Measurements from ENCODE around the gene KCNK18. TPM values are rescaled to one million over a fixed set of nuclear protein-coding genes. Genes with fewer than 3 reads are reported as not detected.

The KCNK18 gene
- total RNA-seq (2014; rRNA removed; shearing (Covaris generic); ENCODE audit: low replicate concordance): not detected in 2 replicates

GRCh38 chr10:117197189-117197588, at the start of gene KCNK18:
TSS of gene KCNK18 (plus strand) at chr10:117197489. CDS start at chr10:117197489, 0 bp downstream.
- in situ Hi-C loops (cut with HindIII; ENCODE audit: low pct_unique_long_range_greater_than_20kb, low sequenced_read_pairs): loop anchor here (25.0 kb wide), 1 partner anchor 560 kb away; no protein-coding TSS in a partner anchor
- no peak for DNase-seq (ENCODE audit: low read depth)

- no peak for DNase-seq (ENCODE audit: low read depth)
- in situ Hi-C loops (cut with HindIII; ENCODE audit: low pct_unique_long_range_greater_than_20kb, low sequenced_read_pairs): no loop called here
These were observed 49.0 kb upstream of the KCNK18 start for GRCh38 chr10:117148284-117148683.

GRCh38 chr10:117152668-117153067, 44.6 kb upstream of the KCNK18 start:
- in situ Hi-C loops (cut with HindIII; ENCODE audit: low pct_unique_long_range_greater_than_20kb, low sequenced_read_pairs): no loop called here
- no peak for DNase-seq (ENCODE audit: low read depth)

- in situ Hi-C loops (cut with HindIII; ENCODE audit: low pct_unique_long_range_greater_than_20kb, low sequenced_read_pairs): no loop called here
- no peak for DNase-seq (ENCODE audit: low read depth)
These were observed 39.0 kb upstream of the KCNK18 start for GRCh38 chr10:117158297-117158696.

GRCh38 chr10:117159390-117159789, 37.9 kb upstream of the KCNK18 start:
- in situ Hi-C loops (cut with HindIII; ENCODE audit: low pct_unique_long_range_greater_than_20kb, low sequenced_read_pairs): no loop called here
- no peak for DNase-seq (ENCODE audit: low read depth)

GRCh38 chr10:117160567-117160966, 36.7 kb upstream of the KCNK18 start:
- in situ Hi-C loops (cut with HindIII; ENCODE audit: low pct_unique_long_range_greater_than_20kb, low sequenced_read_pairs): no loop called here
- DNase-seq (ENCODE audit: low read depth): no peak

GRCh38 chr10:117161386-117162033, 35.8 kb upstream of the KCNK18 start:
- in situ Hi-C loops (cut with HindIII; ENCODE audit: low pct_unique_long_range_greater_than_20kb, low sequenced_read_pairs): no loop called here
- DNase-seq (ENCODE audit: low read depth): no peak

GRCh38 chr10:117162093-117163060, 34.9 kb upstream of the KCNK18 start:
- DNase-seq (ENCODE audit: low read depth): no peak
- in situ Hi-C loops (cut with HindIII; ENCODE audit: low pct_unique_long_range_greater_than_20kb, low sequenced_read_pairs): no loop called here

- no peak for DNase-seq (ENCODE audit: low read depth)
- in situ Hi-C loops (cut with HindIII; ENCODE audit: low pct_unique_long_range_greater_than_20kb, low sequenced_read_pairs): no loop called here
These were observed 34.0 kb upstream of the KCNK18 start for GRCh38 chr10:117163061-117163953.

GRCh38 chr10:117163954-117164548, 33.2 kb upstream of the KCNK18 start:
- no peak for DNase-seq (ENCODE audit: low read depth)
- in situ Hi-C loops (cut with HindIII; ENCODE audit: low pct_unique_long_range_greater_than_20kb, low sequenced_read_pairs): no loop called here

GRCh38 chr10:117164592-117165537, 32.4 kb upstream of the KCNK18 start:
- in situ Hi-C loops (cut with HindIII; ENCODE audit: low pct_unique_long_range_greater_than_20kb, low sequenced_read_pairs): no loop called here
- no peak for DNase-seq (ENCODE audit: low read depth)

GRCh38 chr10:117165538-117166417, 31.5 kb upstream of the KCNK18 start:
- in situ Hi-C loops (cut with HindIII; ENCODE audit: low pct_unique_long_range_greater_than_20kb, low sequenced_read_pairs): no loop called here
- DNase-seq (ENCODE audit: low read depth): peak; percentile 42

GRCh38 chr10:117166418-117167345, 30.6 kb upstream of the KCNK18 start:
- DNase-seq (ENCODE audit: low read depth): no peak
- in situ Hi-C loops (cut with HindIII; ENCODE audit: low pct_unique_long_range_greater_than_20kb, low sequenced_read_pairs): no loop called here

GRCh38 chr10:117167346-117167788, 29.9 kb upstream of the KCNK18 start:
- in situ Hi-C loops (cut with HindIII; ENCODE audit: low pct_unique_long_range_greater_than_20kb, low sequenced_read_pairs): no loop called here
- DNase-seq (ENCODE audit: low read depth): no peak

Measured in Caki2 (cell line).